DND-41 (cell line): ENCODE results near the gene P4HA2.

Source experiments
- EZH2 ChIP-seq: IDR thresholded peaks from 3 replicates; pipeline ENCODE4 v1.6.1; 2012; ENCODE audit warnings: borderline replicate concordance, low read depth, mild to moderate bottlenecking, moderate library complexity, low read length, inconsistent platforms; ENCODE audit not compliant: severe bottlenecking
- TF ChIP-seq, protein P1 (sequence below): IDR thresholded peaks from 2 replicates; pipeline ENCODE4 v1.5.1; 2012; ENCODE audit warnings: borderline replicate concordance, low read length, moderate library complexity, mild to moderate bottlenecking; ENCODE audit not compliant: poor library complexity, severe bottlenecking; ENCODE audit errors: extremely low read depth

DNA sequence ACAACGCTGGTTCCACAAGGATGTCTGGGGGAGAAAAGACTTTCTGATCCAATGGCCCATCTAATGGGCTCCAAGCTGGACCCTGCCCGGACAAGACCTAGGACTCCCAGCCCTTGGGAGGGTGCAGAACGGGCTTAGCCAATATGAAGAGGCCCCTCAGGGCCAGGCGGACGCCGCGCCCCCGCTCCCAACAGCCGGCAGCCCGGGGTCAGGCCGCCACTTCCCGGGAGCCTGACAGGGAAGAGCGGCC, 493 bp downstream of the P4HA2 start:
- TF ChIP-seq, protein P1, sequence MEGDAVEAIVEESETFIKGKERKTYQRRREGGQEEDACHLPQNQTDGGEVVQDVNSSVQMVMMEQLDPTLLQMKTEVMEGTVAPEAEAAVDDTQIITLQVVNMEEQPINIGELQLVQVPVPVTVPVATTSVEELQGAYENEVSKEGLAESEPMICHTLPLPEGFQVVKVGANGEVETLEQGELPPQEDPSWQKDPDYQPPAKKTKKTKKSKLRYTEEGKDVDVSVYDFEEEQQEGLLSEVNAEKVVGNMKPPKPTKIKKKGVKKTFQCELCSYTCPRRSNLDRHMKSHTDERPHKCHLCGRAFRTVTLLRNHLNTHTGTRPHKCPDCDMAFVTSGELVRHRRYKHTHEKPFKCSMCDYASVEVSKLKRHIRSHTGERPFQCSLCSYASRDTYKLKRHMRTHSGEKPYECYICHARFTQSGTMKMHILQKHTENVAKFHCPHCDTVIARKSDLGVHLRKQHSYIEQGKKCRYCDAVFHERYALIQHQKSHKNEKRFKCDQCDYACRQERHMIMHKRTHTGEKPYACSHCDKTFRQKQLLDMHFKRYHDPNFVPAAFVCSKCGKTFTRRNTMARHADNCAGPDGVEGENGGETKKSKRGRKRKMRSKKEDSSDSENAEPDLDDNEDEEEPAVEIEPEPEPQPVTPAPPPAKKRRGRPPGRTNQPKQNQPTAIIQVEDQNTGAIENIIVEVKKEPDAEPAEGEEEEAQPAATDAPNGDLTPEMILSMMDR: no peak
- no peak for TF ChIP-seq EZH2
